SK-N-SH treated with all-trans-retinoic acid at 6 μM for 48 hours (cell line): Measurements from ENCODE around the gene RNF115.

Experiments used
- ATAC-seq: fragments of 200-7000 bp; cut with Tn5 transposase; 3 replicates; pipeline ENCODE4 v1.9.1; 2020; ENCODE audit warnings: mild to moderate bottlenecking, moderate library complexity
- ARNTL ChIP-seq: fragments of 450-650 bp; formaldehyde crosslinking; IDR thresholded peaks from 2 replicates; pipeline ENCODE4 v1.5.0; 2020; ENCODE audit warnings: low read depth, mild to moderate bottlenecking, moderate library complexity, borderline replicate concordance
- BACH2 ChIP-seq: fragments of 250-450 bp; sonication (Bioruptor Pico); IDR thresholded peaks from 2 replicates; pipeline ENCODE4 v1.9.0; 2021; ENCODE audit warnings: mild to moderate bottlenecking, borderline replicate concordance
- CSDC2 ChIP-seq: fragments of 250-450 bp; sonication (Bioruptor Pico); IDR thresholded peaks from 2 replicates; pipeline ENCODE4 v1.5.0; 2020; ENCODE audit warnings: mild to moderate bottlenecking, moderate library complexity
- ESRRG ChIP-seq: fragments of 250-450 bp; sonication (Bioruptor Pico); IDR thresholded peaks from 2 replicates; pipeline ENCODE4 v1.6.1; 2021; ENCODE audit warnings: mild to moderate bottlenecking
- GLIS3 ChIP-seq: fragments of 250-450 bp; sonication (Bioruptor Pico); IDR thresholded peaks from 2 replicates; pipeline ENCODE4 v1.5.0; 2020; ENCODE audit warnings: mild to moderate bottlenecking, moderate library complexity
- ISL1 ChIP-seq: fragments of 250-450 bp; sonication (Bioruptor Pico); IDR thresholded peaks from 2 replicates; pipeline ENCODE4 v2.1.2; 2022; ENCODE audit warnings: mild to moderate bottlenecking, moderate library complexity
- OSR1 ChIP-seq: fragments of 250-450 bp; sonication (Bioruptor Pico); IDR thresholded peaks from 2 replicates; pipeline ENCODE4 v1.8.0; 2022; ENCODE audit warnings: moderate library complexity, mild to moderate bottlenecking, inconsistent platforms
- RARB ChIP-seq: fragments of 250-450 bp; sonication (Bioruptor Pico); IDR thresholded peaks from 2 replicates; pipeline ENCODE4 v1.8.0; 2021; ENCODE audit warnings: mild to moderate bottlenecking, moderate library complexity
- SNAI2 ChIP-seq: fragments of 250-450 bp; sonication (Bioruptor Pico); IDR thresholded peaks from 2 replicates; pipeline ENCODE4 v1.5.0; 2020; ENCODE audit warnings: mild to moderate bottlenecking, moderate library complexity
- TCF4 ChIP-seq: fragments of 250-450 bp; sonication (Bioruptor Pico); IDR thresholded peaks from 2 replicates; pipeline ENCODE4 v1.8.0; 2021; ENCODE audit warnings: mild to moderate bottlenecking, moderate library complexity, borderline replicate concordance
- TOX ChIP-seq: fragments of 250-450 bp; sonication (Bioruptor Pico); IDR thresholded peaks from 2 replicates; pipeline ENCODE4 v1.8.0; 2021; ENCODE audit warnings: mild to moderate bottlenecking, moderate library complexity, borderline replicate concordance
- ZC3H10 ChIP-seq: fragments of 250-450 bp; sonication (Bioruptor Pico); IDR thresholded peaks from 2 replicates; pipeline ENCODE4 v1.5.1; 2021; ENCODE audit warnings: mild to moderate bottlenecking, moderate library complexity
- ZFP3 ChIP-seq: fragments of 250-450 bp; sonication (Bioruptor Pico); IDR thresholded peaks from 2 replicates; pipeline ENCODE4 v1.5.0; 2020; ENCODE audit warnings: mild to moderate bottlenecking, moderate library complexity
- ZNF565 ChIP-seq: fragments of 450-650 bp; formaldehyde crosslinking; conservative IDR thresholded peaks from 2 replicates; pipeline ENCODE4 v1.5.0; 2020; ENCODE audit warnings: low read depth, mild to moderate bottlenecking, moderate library complexity
- ZNF70 ChIP-seq: fragments of 450-650 bp; formaldehyde crosslinking; IDR thresholded peaks from 2 replicates; pipeline ENCODE4 v1.5.0; 2020; ENCODE audit warnings: mild to moderate bottlenecking, moderate library complexity
- ZNF8 ChIP-seq: fragments of 450-650 bp; formaldehyde crosslinking; IDR thresholded peaks from 2 replicates; pipeline ENCODE4 v1.5.0; 2020; ENCODE audit warnings: mild to moderate bottlenecking, moderate library complexity
- TF ChIP-seq, protein P1 (sequence below): fragments of 250-450 bp; sonication (Bioruptor Pico); IDR thresholded peaks from 2 replicates; pipeline ENCODE4 v1.5.1; 2020; ENCODE audit warnings: low read depth, mild to moderate bottlenecking, moderate library complexity
- TF ChIP-seq, protein P2 (sequence below): fragments of 250-450 bp; sonication (Bioruptor Pico); IDR thresholded peaks from 2 replicates; pipeline ENCODE4 v1.8.0; 2020; ENCODE audit warnings: mild to moderate bottlenecking, moderate library complexity, borderline replicate concordance
- TF ChIP-seq, protein P3 (sequence below): fragments of 250-450 bp; sonication (Bioruptor Pico); IDR thresholded peaks from 2 replicates; pipeline ENCODE4 v1.5.1; 2021; ENCODE audit warnings: mild to moderate bottlenecking, moderate library complexity
- TF ChIP-seq, protein P4 (sequence below): fragments of 250-450 bp; sonication (Bioruptor Pico); IDR thresholded peaks from 2 replicates; pipeline ENCODE4 v1.8.0; 2021; ENCODE audit warnings: low read depth, mild to moderate bottlenecking, moderate library complexity, borderline replicate concordance
- TF ChIP-seq, protein P5 (sequence below): fragments of 250-450 bp; sonication (Bioruptor Pico); IDR thresholded peaks from 2 replicates; pipeline ENCODE4 v1.5.0; 2020; ENCODE audit warnings: mild to moderate bottlenecking, moderate library complexity

Gene RNF115

DNA sequence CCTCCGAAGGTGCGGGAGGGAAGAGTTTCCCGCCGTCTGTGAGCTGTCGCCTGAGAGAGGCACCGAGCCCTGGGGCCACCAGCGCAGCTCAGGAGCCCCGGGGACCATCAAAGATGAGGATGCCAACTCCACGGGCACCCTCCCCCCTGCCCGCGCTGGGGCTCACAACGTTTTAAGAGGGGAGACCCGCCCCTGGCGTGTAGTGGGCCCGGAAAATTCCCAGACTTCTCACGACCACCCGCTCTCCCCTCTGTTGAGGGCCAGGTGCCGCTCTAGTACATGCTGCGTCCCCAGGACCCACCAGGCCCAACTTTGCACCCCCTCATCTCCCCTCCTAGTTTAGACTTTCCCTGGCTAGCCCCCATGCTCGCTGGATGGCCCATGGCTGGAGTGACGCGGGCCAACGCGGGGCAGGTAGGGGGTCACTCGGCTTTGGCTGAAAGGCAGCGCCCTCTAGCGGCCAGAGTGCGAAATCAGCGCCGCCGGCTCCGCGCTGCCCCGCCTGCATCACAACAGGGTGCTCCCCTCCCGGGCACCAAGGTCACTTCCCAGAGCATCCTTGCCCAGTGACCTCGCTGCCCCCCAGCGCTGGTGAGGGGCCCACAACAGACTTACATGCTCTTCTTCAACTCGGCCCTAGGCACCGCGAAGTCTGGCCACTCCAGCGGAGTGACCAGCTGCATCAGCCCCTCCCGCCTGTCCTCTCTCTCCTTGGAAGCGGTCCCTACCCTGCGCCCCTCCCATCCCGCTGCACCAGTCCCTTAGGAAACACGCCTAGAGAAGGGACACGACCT lies 102.8 kb downstream of the RNF115 start:
- ATAC-seq, result peak; percentile 96
- TF ChIP-seq RARB (CRISPR knock-in tag), result no peak
- no peak for TF ChIP-seq ZNF8 (CRISPR knock-in tag)
- TF ChIP-seq ISL1 (CRISPR knock-in tag), result no peak
- TF ChIP-seq, protein P1, sequence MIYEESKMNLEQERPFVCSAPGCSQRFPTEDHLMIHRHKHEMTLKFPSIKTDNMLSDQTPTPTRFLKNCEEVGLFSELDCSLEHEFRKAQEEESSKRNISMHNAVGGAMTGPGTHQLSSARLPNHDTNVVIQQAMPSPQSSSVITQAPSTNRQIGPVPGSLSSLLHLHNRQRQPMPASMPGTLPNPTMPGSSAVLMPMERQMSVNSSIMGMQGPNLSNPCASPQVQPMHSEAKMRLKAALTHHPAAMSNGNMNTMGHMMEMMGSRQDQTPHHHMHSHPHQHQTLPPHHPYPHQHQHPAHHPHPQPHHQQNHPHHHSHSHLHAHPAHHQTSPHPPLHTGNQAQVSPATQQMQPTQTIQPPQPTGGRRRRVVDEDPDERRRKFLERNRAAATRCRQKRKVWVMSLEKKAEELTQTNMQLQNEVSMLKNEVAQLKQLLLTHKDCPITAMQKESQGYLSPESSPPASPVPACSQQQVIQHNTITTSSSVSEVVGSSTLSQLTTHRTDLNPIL (CRISPR knock-in tag), result no peak
- no peak for TF ChIP-seq GLIS3
- TF ChIP-seq, protein P2, sequence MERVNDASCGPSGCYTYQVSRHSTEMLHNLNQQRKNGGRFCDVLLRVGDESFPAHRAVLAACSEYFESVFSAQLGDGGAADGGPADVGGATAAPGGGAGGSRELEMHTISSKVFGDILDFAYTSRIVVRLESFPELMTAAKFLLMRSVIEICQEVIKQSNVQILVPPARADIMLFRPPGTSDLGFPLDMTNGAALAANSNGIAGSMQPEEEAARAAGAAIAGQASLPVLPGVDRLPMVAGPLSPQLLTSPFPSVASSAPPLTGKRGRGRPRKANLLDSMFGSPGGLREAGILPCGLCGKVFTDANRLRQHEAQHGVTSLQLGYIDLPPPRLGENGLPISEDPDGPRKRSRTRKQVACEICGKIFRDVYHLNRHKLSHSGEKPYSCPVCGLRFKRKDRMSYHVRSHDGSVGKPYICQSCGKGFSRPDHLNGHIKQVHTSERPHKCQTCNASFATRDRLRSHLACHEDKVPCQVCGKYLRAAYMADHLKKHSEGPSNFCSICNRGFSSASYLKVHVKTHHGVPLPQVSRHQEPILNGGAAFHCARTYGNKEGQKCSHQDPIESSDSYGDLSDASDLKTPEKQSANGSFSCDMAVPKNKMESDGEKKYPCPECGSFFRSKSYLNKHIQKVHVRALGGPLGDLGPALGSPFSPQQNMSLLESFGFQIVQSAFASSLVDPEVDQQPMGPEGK (CRISPR knock-in tag), result no peak
- no peak for TF ChIP-seq ZNF565 (CRISPR knock-in tag)
- TF ChIP-seq SNAI2 (CRISPR knock-in tag), result no peak
- no peak for TF ChIP-seq ZNF70 (CRISPR knock-in tag)
- TF ChIP-seq TCF4 (CRISPR knock-in tag), result no peak
- TF ChIP-seq CSDC2 (CRISPR knock-in tag), result no peak
- TF ChIP-seq ESRRG, result no peak
- TF ChIP-seq ZFP3 (CRISPR knock-in tag), result no peak
- TF ChIP-seq, protein P3, sequence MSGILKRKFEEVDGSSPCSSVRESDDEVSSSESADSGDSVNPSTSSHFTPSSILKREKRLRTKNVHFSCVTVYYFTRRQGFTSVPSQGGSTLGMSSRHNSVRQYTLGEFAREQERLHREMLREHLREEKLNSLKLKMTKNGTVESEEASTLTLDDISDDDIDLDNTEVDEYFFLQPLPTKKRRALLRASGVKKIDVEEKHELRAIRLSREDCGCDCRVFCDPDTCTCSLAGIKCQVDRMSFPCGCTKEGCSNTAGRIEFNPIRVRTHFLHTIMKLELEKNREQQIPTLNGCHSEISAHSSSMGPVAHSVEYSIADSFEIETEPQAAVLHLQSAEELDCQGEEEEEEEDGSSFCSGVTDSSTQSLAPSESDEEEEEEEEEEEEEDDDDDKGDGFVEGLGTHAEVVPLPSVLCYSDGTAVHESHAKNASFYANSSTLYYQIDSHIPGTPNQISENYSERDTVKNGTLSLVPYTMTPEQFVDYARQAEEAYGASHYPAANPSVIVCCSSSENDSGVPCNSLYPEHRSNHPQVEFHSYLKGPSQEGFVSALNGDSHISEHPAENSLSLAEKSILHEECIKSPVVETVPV, result no peak
- no peak for TF ChIP-seq BACH2 (CRISPR knock-in tag)
- TF ChIP-seq, protein P4, sequence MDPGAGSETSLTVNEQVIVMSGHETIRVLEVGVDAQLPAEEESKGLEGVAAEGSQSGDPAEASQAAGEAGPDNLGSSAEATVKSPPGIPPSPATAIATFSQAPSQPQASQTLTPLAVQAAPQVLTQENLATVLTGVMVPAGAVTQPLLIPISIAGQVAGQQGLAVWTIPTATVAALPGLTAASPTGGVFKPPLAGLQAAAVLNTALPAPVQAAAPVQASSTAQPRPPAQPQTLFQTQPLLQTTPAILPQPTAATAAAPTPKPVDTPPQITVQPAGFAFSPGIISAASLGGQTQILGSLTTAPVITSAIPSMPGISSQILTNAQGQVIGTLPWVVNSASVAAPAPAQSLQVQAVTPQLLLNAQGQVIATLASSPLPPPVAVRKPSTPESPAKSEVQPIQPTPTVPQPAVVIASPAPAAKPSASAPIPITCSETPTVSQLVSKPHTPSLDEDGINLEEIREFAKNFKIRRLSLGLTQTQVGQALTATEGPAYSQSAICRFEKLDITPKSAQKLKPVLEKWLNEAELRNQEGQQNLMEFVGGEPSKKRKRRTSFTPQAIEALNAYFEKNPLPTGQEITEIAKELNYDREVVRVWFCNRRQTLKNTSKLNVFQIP, result no peak
- TF ChIP-seq, protein P5, sequence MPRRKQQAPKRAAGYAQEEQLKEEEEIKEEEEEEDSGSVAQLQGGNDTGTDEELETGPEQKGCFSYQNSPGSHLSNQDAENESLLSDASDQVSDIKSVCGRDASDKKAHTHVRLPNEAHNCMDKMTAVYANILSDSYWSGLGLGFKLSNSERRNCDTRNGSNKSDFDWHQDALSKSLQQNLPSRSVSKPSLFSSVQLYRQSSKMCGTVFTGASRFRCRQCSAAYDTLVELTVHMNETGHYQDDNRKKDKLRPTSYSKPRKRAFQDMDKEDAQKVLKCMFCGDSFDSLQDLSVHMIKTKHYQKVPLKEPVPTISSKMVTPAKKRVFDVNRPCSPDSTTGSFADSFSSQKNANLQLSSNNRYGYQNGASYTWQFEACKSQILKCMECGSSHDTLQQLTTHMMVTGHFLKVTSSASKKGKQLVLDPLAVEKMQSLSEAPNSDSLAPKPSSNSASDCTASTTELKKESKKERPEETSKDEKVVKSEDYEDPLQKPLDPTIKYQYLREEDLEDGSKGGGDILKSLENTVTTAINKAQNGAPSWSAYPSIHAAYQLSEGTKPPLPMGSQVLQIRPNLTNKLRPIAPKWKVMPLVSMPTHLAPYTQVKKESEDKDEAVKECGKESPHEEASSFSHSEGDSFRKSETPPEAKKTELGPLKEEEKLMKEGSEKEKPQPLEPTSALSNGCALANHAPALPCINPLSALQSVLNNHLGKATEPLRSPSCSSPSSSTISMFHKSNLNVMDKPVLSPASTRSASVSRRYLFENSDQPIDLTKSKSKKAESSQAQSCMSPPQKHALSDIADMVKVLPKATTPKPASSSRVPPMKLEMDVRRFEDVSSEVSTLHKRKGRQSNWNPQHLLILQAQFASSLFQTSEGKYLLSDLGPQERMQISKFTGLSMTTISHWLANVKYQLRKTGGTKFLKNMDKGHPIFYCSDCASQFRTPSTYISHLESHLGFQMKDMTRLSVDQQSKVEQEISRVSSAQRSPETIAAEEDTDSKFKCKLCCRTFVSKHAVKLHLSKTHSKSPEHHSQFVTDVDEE, result no peak
- no peak for TF ChIP-seq TOX
- no peak for TF ChIP-seq ARNTL

DNA sequence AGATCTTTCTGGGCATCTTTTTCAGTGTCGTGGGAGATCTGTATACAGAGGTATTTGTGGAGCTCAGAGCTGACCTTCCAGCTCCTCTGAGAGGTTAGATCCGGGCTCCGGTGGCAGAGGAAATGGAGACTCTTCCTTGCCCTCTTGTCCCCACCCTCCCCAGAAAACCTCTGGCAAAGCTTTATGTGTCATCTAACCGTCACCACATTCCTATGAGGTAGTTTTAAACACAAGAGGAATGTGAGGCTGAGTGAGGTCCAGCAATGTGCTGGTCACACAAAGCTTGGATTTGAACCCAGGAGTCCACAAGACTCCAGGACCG lies 103.4 kb downstream of the RNF115 start:
- ATAC-seq, result peak; percentile 66

More for the DNA sequence above, 103.4 kb downstream of the RNF115 start:
- TF ChIP-seq, protein P5, result no peak
- TF ChIP-seq BACH2 (CRISPR knock-in tag) (no peak), ZNF70 (CRISPR knock-in tag) (no peak), OSR1 (CRISPR knock-in tag) (no peak), ZFP3 (CRISPR knock-in tag) (no peak), ZC3H10 (CRISPR knock-in tag) (no peak), TOX (no peak), SNAI2 (CRISPR knock-in tag) (no peak), CSDC2 (CRISPR knock-in tag) (no peak)
- TF ChIP-seq, protein P1 (CRISPR knock-in tag), result no peak
- TF ChIP-seq, protein P3, result no peak
